CD14-positive monocyte (primary cell): Measurements from ENCODE around the gene NRXN3. TPM values are rescaled to one million over a fixed set of nuclear protein-coding genes. Genes with fewer than 3 reads are reported as not detected.

ENCODE experiments used
- DNase-seq, 3 donors: peaks; one replicate each; pipeline ENCODE4 v3.0.0-alpha.2; 2011 to 2022
- H2AFZ ChIP-seq: 2 replicates; pipeline ENCODE4 v1.6.0; 2012; ENCODE audit warnings: mild to moderate bottlenecking, low read depth, low read length, inconsistent platforms; ENCODE audit not compliant: insufficient read depth, poor library complexity, severe bottlenecking
- H3K27ac ChIP-seq, 2 donors: 1 replicate in 1 of 2; 2 replicates in 1 of 2; pipeline ENCODE4 v1.5.1; 2012 to 2013; ENCODE audit warnings: low read length in 2 of 2, control low read depth in 1 of 2, inconsistent platforms in 1 of 2, low read depth in 1 of 2, mild to moderate bottlenecking in 1 of 2
- H3K27me3 ChIP-seq, 2 donors: one replicate each; pipeline versions ENCODE4 v1.6.0 to v1.6.1; 2011 to 2013; ENCODE audit warnings: low read length in 2 of 2; ENCODE audit not compliant: control insufficient read depth in 2 of 2, insufficient read depth in 2 of 2
- H3K36me3 ChIP-seq, 2 donors: replicated peaks in 1 of 2; 1 replicate in 1 of 2; 2 replicates in 1 of 2; pipeline versions ENCODE4 v1.5.1 to v1.6.1; 2012 to 2013; ENCODE audit warnings: low read length in 2 of 2, control low read depth in 1 of 2, inconsistent platforms in 1 of 2, mild to moderate bottlenecking in 1 of 2; ENCODE audit not compliant: insufficient read depth in 2 of 2, control insufficient read depth in 1 of 2
- H3K4me1 ChIP-seq, 2 donors: 1 replicate in 1 of 2; 2 replicates in 1 of 2; pipeline versions ENCODE4 v1.5.1 to v1.6.1; 2012 to 2013; ENCODE audit warnings: low read length in 2 of 2, control low read depth in 1 of 2, inconsistent platforms in 1 of 2, mild to moderate bottlenecking in 1 of 2, moderate library complexity in 1 of 2; ENCODE audit not compliant: insufficient read depth in 2 of 2, control insufficient read depth in 1 of 2
- H3K4me2 ChIP-seq: replicated peaks from 2 replicates; pipeline ENCODE3; 2012; ENCODE audit warnings: low read length, moderate library complexity, mild to moderate bottlenecking; ENCODE audit not compliant: poor library complexity, severe bottlenecking; ENCODE audit errors: extremely low read depth
- H3K4me3 ChIP-seq, 3 experiments: fragments of 200-600 bp in 1 of 3; sonication (generic) in 1 of 3; replicated peaks in 1 of 3; 1 replicate in 2 of 3; 2 replicates in 1 of 3; pipeline ENCODE4 v1.5.1; 2011 to 2013; ENCODE audit warnings: low read length in 3 of 3, mild to moderate bottlenecking in 3 of 3, control low read depth in 2 of 3, low read depth in 2 of 3, inconsistent platforms in 1 of 3, moderate library complexity in 1 of 3
- H3K79me2 ChIP-seq: 2 replicates; pipeline ENCODE4 v1.6.0; 2012; ENCODE audit warnings: mild to moderate bottlenecking, control low read depth, inconsistent platforms, low read length, moderate library complexity; ENCODE audit not compliant: insufficient read depth
- H3K9ac ChIP-seq: 2 replicates; pipeline ENCODE4 v1.6.0; 2017; ENCODE audit warnings: low read length, mild to moderate bottlenecking; ENCODE audit not compliant: insufficient read depth, poor library complexity, severe bottlenecking
- H3K9me3 ChIP-seq, 2 donors: replicated peaks in 1 of 2; 1 replicate in 1 of 2; 2 replicates in 1 of 2; pipeline versions ENCODE4 v1.5.1 to v1.6.1; 2012 to 2013; ENCODE audit warnings: low read length in 2 of 2, control low read depth in 1 of 2; ENCODE audit not compliant: control insufficient read depth in 1 of 2, insufficient read depth in 1 of 2
- H4K20me1 ChIP-seq: 2 replicates; pipeline ENCODE4 v1.6.0; 2012; ENCODE audit warnings: mild to moderate bottlenecking, low read length, control low read depth, moderate library complexity; ENCODE audit not compliant: insufficient read depth
- H3K27ac Mint-ChIP-seq, 7 donors: one replicate each; pipeline ENCODE4 v1.8.0; 2020; ENCODE audit warnings: mild to moderate bottlenecking in 7 of 7, mixed read lengths in 7 of 7, moderate library complexity in 6 of 7, inconsistent platforms in 2 of 7
- H3K27me3 Mint-ChIP-seq, 3 donors: one replicate each; pipeline ENCODE4 v1.8.0; 2021 to 2022; ENCODE audit warnings: low read depth in 3 of 3, mild to moderate bottlenecking in 3 of 3, mixed read lengths in 3 of 3, moderate library complexity in 3 of 3, inconsistent platforms in 1 of 3
- H3K36me3 Mint-ChIP-seq, 2 donors: one replicate each; pipeline ENCODE4 v1.8.0; 2020; ENCODE audit warnings: mixed read lengths in 2 of 2, inconsistent platforms in 1 of 2, mild to moderate bottlenecking in 1 of 2
- H3K4me1 Mint-ChIP-seq: one replicate; pipeline ENCODE4 v1.8.0; 2020; ENCODE audit warnings: mild to moderate bottlenecking, mixed read lengths
- H3K4me3 Mint-ChIP-seq, 2 donors: one replicate each; pipeline ENCODE4 v1.8.0; 2020; ENCODE audit warnings: mild to moderate bottlenecking in 2 of 2, mixed read lengths in 2 of 2, moderate library complexity in 1 of 2
- H3K9me3 Mint-ChIP-seq, 7 donors: one replicate each; pipeline ENCODE4 v1.8.0; 2020 to 2022; ENCODE audit warnings: mixed read lengths in 7 of 7, mild to moderate bottlenecking in 6 of 7, moderate library complexity in 6 of 7, inconsistent platforms in 2 of 7
- WGBS: methylation state at CpG from one replicate; pipeline ENCODE4 v1.1.5; 2013; ENCODE audit warnings: missing lambda C conversion rate; ENCODE audit not compliant: insufficient coverage; 5-methylcytosine and 5-hydroxymethylcytosine counted together
- intact Hi-C, 2 donors: fragments of 100-400 bp; cut with micrococcal nuclease; formaldehyde crosslinking; loops; one replicate each; pipeline versions ENCODE4 v1.15.0 to v1.15.1; 2023
- polyA plus RNA-seq, 3 donors: library from polyadenylated mRNA; depleted of rRNA in 1 of 3; unstranded in 2 of 3; stranded (reverse) in 1 of 3; fragments of 300-500 nt in 2 of 3; fragments of >200 nt in 1 of 3; fragmentation: Illumina TruSeq in 2 of 3; gene quantifications; 1 replicate in 2 of 3; 2 replicates in 1 of 3; pipeline ENCODE4 v1.2.3, GENCODE V29; 2012 to 2021
- TF ChIP-seq, protein P1 (sequence below): fragments of 200-600 bp; IDR thresholded peaks from one replicate; pipeline ENCODE4 v1.8.0; 2022; ENCODE audit warnings: antibody characterized with exemption, mild to moderate bottlenecking

Gene NRXN3
- polyA plus RNA-seq, 3 donors: not detected

GRCh38 chr14:79515158-79515557 lies 1345.0 kb downstream of the NRXN3 start:
- Mint-ChIP-seq H3K27ac (peak overlapping the region in 1 of 7 donors; percentile 3), H3K27me3 (peaks cover 2 to 3% (median 2%) of the 10 kb centered on the region in 3 donors), H3K36me3 (no peaks in the 10 kb centered on the region), H3K9me3 (peaks cover 0 to 4% (median 1%) of the 10 kb centered on the region in 7 donors), H3K4me1 (no peaks in the 10 kb centered on the region), H3K4me3 (no peak overlapping the region)
- intact Hi-C loops: no loop called here
- Histone ChIP-seq H3K4me2 (no peak overlapping the region), H3K9ac (no peak overlapping the region), H3K4me1 (no peaks in the 10 kb centered on the region), H2AFZ (no peak overlapping the region), H3K27me3 (no peaks in the 10 kb centered on the region), H3K4me3 (no peak overlapping the region), H3K27ac (no peak overlapping the region), H4K20me1 (no peaks in the 10 kb centered on the region), H3K36me3 (no peaks in the 10 kb centered on the region), H3K79me2 (no peaks in the 10 kb centered on the region), H3K9me3 (no peaks in the 10 kb centered on the region)
- TF ChIP-seq, protein P1, sequence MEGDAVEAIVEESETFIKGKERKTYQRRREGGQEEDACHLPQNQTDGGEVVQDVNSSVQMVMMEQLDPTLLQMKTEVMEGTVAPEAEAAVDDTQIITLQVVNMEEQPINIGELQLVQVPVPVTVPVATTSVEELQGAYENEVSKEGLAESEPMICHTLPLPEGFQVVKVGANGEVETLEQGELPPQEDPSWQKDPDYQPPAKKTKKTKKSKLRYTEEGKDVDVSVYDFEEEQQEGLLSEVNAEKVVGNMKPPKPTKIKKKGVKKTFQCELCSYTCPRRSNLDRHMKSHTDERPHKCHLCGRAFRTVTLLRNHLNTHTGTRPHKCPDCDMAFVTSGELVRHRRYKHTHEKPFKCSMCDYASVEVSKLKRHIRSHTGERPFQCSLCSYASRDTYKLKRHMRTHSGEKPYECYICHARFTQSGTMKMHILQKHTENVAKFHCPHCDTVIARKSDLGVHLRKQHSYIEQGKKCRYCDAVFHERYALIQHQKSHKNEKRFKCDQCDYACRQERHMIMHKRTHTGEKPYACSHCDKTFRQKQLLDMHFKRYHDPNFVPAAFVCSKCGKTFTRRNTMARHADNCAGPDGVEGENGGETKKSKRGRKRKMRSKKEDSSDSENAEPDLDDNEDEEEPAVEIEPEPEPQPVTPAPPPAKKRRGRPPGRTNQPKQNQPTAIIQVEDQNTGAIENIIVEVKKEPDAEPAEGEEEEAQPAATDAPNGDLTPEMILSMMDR: no peak
- 88% methylated on average over 2 of the region's 3 CpGs for WGBS
- no peak for DNase-seq

- Histone ChIP-seq H3K79me2 (no peaks in the 10 kb centered on the region), H3K36me3 (no peaks in the 10 kb centered on the region), H3K4me3 (no peak overlapping the region), H3K27ac (no peak overlapping the region), H3K9me3 (no peaks in the 10 kb centered on the region), H4K20me1 (no peaks in the 10 kb centered on the region), H3K9ac (no peak overlapping the region), H3K4me1 (no peaks in the 10 kb centered on the region), H3K4me2 (no peak overlapping the region), H3K27me3 (no peaks in the 10 kb centered on the region), H2AFZ (no peak overlapping the region)
- no peak overlapping the region for H3K27ac Mint-ChIP-seq
- H3K4me3 Mint-ChIP-seq: no peak overlapping the region
- 100% methylated on average over 2 of the region's 2 CpGs for WGBS
- TF ChIP-seq, protein P1: no peak
- intact Hi-C loops: no loop called here
- no peaks in the 10 kb centered on the region for H3K4me1 Mint-ChIP-seq
- no peak for DNase-seq
- no peaks in the 10 kb centered on the region for H3K36me3 Mint-ChIP-seq
- peaks cover 2 to 3% (median 2%) of the 10 kb centered on the region in 3 donors for H3K27me3 Mint-ChIP-seq
- peaks cover 0 to 5% (median 1%) of the 10 kb centered on the region in 7 donors for H3K9me3 Mint-ChIP-seq
Observed at GRCh38 chr14:79516009-79516408, 1345.8 kb downstream of the NRXN3 start.
